Fibroblast of lung (primary cell): ENCODE data around the gene ATP23.

Experiments
- CTCF ChIP-seq, 2 donors: IDR thresholded peaks in 1 of 2; conservative IDR thresholded peaks in 1 of 2; 1 replicate in 1 of 2; 2 replicates in 1 of 2; pipeline ENCODE4 v1.5.1; 2011 to 2012; ENCODE audit warnings: low read length in 2 of 2, control low read depth in 1 of 2, inconsistent platforms in 1 of 2, low read depth in 1 of 2, mild to moderate bottlenecking in 1 of 2
- EZH2 ChIP-seq: IDR thresholded peaks from 2 replicates; pipeline ENCODE4 v1.5.1; 2012; ENCODE audit warnings: low read length, control low read depth, mild to moderate bottlenecking; ENCODE audit errors: missing control alignments

- TF ChIP-seq CTCF (conservative IDR thresholded peaks at IDR 0.05 in 1 of 2, IDR thresholded peaks at IDR 0.05 in 1 of 2; ENCODE audit: low read depth in 1 of 2, low read length in 2 of 2): no peak
- TF ChIP-seq EZH2: no peak
Measured at GRCh38 chr12:57893431-57894353, 47.7 kb upstream of the ATP23 start.
